Activated CD4-positive, alpha-beta T cell treated with anti-CD3 and anti-CD28 coated beads, Interleukin-2, amount 50 U/mL, for 48 hours (primary cell): ENCODE measurements around the gene SWI5.
"Not testable (repeated sequence)": the region's sequence is repeated elsewhere in the genome, so short reads cannot be mapped to it uniquely, and the experiment has no call there.

Experiments
- DNase-seq, 2 experiments: peaks; one replicate each; pipeline ENCODE4 v3.0.0-alpha.2; 2020

SWI5 gene

DNA sequence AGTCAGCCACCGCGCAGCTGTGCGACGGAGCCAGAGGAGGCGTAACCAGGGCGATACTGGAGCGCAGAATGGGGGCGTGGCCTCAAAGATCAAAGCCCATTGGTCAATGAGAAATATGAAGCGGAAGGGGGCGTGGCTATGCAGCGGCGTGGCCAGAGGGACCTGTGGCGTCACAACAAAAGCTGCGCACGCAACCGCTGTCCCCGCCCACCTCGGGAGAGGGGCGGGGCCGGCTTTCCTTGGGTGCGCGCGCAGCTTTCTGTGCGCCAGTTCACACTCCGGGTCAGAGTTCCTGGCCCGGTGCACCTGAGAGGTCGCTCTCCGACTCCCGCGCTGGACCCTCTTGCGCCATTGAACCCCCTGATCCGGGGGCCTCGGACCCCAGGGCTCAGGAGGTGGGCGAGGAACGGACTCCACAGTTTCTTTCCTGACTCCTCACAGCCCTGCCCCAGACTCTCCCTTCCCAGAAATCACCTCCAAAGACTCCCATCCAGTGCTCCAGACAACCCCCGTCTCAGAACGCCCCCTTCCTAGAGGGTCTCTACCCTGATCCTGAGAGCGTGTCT, at the start of gene SWI5:
Gene SWI5, plus strand, starts transcription at position 269 of the 566 bp plus-strand sequence.
- DNase-seq, result peak; percentile 100

DNA sequence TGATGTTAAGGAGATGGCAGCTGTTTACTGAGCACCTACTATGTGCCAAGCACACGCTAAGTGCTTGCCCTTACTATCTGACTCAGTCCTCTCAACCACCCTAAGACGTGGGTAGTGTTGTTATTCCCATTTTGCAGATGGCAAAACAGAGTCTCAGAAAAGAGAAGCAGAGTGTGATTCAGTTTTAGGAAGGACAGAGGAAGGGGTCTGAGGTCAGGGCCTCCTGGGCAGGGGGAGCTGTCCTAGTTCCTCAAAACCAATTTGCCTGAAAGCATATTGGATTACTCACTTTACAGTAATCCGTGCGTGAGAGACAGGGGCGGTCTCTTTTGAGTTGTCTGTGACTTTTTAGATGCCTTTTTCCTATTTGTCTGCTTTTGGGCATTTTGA, 49.7 kb upstream of the SWI5 start:
- DNase-seq, result no peak

DNA sequence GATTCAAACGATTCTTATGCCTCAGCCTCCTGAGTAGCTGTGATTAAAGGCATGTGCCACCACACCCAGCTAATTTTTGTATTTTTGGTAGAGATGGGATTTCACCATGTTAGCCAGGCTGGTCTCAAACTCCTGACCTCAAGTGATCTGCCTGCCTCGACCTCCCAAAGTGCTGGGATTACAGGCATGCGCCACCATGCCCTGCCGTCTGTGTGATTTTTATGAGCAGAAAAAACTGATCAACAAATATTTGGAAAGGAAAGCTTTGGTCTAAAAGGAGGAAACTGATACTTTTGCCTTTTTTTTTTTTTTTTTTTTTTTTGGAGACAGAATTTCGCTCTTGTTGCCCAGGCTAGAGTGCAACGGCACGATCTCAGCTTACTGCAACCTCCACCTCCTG, 45.2 kb upstream of the SWI5 start:
- DNase-seq, result not testable (repeated sequence)

GRCh38 chr9:128231638-128232527, 44.2 kb upstream of the SWI5 start:
- peak; percentile 11 to 24 for DNase-seq

DNA sequence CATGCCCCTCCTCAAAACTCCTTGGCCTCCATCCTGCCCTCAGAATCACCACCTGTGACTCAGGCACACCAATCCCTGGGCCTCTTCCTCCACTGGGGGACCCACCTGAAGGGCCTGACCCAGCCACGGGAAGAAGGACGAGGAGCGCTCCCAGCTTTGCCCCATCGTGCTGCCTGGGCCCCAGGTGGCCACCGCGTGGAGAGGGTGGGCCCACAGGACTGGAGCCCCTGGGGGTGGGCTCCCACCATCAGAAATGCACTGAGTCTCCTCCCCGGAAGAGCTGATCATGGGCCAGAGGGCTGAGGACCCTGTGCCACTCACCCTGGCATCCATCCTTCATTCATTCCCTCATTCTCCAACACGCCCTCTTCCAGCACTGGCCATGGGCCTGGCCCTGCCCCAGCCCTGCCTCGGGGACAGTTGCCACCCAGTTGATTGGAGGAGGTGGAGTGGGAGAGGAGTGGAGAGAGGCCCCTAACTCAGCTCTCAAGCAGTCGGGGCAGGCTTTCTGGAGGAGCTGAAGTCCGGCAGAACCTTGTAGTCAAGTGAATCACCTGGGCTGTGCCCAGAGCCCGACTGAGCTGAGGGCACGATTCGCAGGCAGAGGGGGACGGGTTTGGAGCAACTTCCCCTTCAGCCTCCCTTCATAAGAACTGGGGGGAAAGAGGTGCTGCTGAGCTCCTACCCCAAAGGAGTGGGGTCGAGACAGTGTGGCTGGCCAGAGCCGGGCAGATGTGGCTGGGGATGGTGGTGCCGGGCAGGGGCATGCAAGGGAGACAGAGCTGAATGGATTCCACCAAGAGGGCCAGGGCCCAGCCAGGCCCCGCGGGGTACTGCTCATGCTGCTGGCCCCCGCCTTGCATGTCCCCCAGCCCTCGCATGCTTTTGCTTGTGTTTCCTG, 43.3 kb upstream of the SWI5 start:
- no peak for DNase-seq

- no peak for DNase-seq
Measured at GRCh38 chr9:128233817-128234406, 42.2 kb upstream of the SWI5 start.

DNA sequence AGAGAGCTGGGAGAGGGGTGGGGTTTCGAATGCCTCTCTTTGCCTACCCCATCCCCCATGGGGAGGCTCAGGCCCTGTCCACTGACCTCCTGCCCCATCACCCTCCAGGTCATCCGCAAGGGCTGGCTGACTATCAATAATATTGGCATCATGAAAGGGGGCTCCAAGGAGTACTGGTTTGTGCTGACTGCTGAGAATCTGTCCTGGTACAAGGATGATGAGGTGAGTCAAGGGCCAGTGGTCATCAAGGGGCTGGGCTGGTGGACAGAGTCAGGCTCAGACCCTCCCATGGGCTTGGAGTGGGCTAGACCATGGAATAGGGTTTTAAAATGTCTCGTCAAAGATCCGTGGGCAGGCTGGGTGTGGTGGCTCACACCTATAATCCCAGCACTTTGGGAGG, 34.0 kb upstream of the SWI5 start:
- no peak for DNase-seq

DNA sequence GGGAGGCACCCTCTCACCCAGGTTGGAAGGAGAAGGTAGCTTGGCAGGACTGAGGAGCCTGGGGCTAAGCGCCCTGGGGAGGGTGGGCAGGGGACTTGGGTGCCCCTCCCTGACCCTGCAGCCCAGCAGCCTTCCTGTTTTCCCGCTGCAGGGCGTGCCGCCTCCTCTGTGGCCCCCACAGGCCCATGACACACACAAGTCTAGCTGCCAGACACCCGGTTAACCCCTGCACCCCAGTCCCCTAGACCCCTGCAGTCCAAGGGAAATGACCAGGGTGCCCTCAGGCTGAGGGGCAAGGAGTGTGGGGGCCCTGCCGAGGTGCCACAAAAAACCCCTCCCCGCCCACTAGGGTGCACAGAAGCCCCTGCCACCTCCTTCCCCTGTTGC, 33.3 kb upstream of the SWI5 start:
- DNase-seq, result no peak

DNA sequence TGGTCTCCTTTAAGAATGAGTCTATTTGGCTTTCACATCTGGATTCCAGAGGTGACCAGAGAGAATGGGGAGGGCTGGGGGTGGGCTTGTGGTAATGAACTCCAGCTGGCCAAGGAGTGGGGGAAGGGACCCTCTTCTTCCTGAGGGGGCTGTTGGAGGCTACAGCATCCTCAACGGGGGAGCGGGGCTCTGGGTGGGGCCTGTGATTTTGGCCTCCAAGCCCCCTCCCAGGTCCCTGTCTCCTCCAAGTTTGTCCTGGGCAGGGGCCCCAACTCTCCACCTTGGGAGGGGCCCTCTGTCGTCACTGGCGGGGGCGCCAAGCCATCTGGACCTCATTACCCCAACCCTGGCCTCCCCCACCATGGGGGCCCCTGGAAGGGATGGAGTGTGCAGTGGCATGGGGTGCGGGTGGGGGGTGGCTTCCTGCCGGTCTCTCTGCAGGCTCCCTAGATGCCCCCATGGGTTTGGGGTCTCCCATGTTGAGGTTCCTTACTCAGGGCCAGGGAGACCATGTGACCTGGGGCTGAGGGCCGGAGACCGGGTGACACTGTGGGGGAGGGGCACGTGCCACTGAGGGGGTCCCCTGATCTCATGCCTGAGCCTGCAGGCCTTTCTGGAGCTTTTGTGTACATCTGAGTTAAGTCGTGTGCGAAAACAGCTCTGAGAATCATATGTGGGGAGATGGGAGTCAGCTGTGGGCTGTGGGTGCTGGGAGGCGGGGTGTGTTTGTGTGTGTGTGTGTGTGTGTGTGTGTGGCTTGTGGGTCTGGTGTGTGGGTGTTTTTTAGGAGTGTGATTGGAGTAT, 32.7 kb upstream of the SWI5 start:
- DNase-seq, result no peak

DNA sequence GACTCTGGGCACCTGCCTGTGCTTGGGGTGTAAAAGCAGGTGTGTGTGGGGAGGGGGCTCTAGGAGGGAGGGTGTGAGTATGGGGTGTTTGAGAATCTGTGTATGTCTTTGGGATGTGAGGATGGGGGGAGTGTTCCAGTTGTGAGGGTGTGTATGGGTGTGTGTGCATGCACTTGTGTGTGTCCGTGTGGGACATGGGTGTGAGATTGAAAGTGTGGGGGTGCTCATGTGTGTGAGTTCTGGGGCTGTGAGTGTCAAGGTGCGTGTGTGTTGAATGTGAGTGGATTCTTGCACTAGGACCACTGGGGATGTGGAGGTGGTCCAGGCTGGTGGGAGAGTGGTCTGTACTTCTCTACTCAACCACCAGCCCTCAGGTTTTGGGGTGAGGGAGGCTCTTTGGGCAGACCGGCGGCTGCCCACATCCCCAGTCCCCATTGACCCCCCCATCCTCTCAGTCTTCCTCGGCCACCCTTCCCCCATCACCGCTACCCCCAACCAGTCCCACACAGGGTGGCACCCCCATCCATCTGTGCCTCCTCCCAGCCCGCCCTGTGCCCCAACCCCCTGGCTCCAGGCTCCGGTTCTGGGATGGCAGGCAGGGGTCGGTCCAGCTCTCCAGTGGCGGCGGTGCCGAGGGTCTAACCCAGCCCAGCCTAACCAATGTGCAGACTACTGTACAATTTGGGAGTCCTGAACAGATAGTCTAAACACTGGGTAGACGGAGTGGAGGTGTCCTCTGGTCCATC, 31.8 kb upstream of the SWI5 start:
- DNase-seq, result no peak

DNA sequence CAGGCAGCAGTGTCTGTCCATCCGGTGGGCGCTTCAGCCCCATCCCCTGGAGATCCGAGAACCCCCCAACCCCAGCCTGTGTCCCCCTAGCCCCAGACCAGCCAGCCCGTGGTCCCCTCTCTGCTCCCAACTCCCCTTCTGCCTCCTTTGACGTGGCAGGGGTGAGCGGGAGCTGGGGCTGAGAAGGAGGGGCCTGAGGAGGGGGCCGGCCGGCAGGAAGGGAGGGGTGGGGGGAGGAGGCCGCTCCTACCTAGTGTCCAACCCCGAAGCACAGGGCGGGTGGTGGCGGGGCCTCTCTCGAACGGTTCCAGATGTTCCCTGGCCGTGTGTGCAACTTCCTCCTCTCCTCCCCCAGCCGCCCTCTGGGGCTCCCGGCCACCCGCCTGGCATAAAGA, 31.2 kb upstream of the SWI5 start:
- DNase-seq, result no peak

GRCh38 chr9:128245421-128246151, 30.5 kb upstream of the SWI5 start:
- DNase-seq, result no peak

DNA sequence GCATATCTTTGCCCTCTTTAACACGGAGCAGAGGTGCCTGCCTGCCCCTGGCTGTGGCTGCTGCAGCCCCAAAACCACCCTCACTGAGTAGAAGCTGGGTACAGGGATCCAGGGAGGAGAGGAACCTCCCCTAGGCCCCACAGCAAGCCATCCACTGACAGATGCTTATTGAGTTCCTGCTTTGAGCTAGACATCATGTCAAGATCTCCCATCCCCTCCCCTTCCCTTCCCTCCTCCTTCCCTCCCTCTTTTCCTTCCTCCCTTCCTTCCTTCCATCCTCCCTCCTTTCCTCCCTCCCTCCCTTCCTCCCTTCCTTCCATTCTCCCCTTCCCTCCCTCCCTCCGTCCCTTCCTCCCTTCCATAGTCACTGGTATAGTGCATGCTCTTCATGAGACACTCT, 29.6 kb upstream of the SWI5 start:
- DNase-seq, result no peak

- DNase-seq, result no peak
Measured at GRCh38 chr9:128247226-128247803, 28.8 kb upstream of the SWI5 start.

- DNase-seq, result no peak
Measured at GRCh38 chr9:128249558-128249907, 26.5 kb upstream of the SWI5 start.

- DNase-seq, result peak; percentile 99 to 100
Measured at GRCh38 chr9:128249908-128250838, 25.9 kb upstream of the SWI5 start.

- peak in 1 of 2 experiments; percentile 12 for DNase-seq
Measured at GRCh38 chr9:128250839-128251731, 25.0 kb upstream of the SWI5 start.

- DNase-seq, result no peak
Measured at GRCh38 chr9:128251732-128252100, 24.4 kb upstream of the SWI5 start.
